ENCODE data around the gene COPS2. TPM values are rescaled to one million over a fixed set of nuclear protein-coding genes. Genes with fewer than 3 reads are reported as not detected.

Gene COPS2
- total RNA-seq, 1 experiment from 2014 or later = 68.6 TPM

DNA sequence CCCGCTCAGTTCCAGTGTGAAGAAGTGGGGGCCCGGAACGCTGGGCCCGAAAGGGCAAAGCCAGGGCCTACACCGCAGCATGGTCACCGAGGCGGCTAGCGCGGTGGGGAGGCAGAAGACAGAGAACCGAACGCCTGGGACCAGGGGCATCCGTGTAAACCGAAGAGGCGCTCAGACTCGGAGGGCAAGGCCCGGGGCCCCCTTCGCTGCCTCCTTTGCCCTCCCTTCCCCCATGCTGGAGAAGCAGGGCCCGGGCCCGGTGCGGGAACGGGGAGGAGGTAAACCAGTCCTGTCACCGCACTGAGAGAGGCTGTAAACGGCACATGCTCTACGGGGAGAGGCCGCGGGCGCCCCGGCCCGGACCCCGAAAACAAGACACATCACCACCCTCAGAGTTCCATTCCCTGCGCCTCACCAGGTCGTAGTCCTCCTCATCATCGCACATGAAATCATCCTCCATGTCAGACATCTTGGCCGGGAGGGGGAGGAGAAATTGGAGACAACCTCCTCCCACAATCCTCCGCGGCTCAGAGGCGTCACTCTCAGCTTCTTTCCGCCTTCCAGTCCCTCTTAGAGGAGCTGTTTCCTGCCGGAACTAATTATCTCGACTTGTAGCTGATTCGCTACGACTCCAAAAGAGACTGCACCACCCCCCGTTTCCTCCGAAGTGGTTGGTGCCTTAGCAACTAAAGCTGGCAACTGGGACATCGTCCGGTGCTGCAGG lies at the start of gene COPS2 (continued):
- no peak for TF ChIP-seq ATF1 (CRISPR knock-in tag; IDR thresholded peaks at IDR 0.05)
- peak; percentile 74; the same call in 1 of the 2 replicates for TF ChIP-seq FOXP1 (CRISPR knock-in tag; IDR thresholded peaks at IDR 0.05; ENCODE audit: borderline replicate concordance)
- no peak for TF ChIP-seq ZNF138 (CRISPR knock-in tag; conservative IDR thresholded peaks at IDR 0.05)
- TF ChIP-seq SMAD4 (CRISPR knock-in tag; IDR thresholded peaks at IDR 0.05) = no peak
- no peak for TF ChIP-seq NFE2L1 (CRISPR knock-in tag; IDR thresholded peaks at IDR 0.05)
- peak; percentile 74 for TF ChIP-seq MYBL2 (CRISPR knock-in tag; IDR thresholded peaks at IDR 0.05)
- TF ChIP-seq FOXK1 (CRISPR knock-in tag; IDR thresholded peaks at IDR 0.05) = peak; percentile 89
- no peak for TF ChIP-seq FOXP4 (CRISPR knock-in tag; IDR thresholded peaks at IDR 0.05)
- TF ChIP-seq ZNF281 (CRISPR knock-in tag; IDR thresholded peaks at IDR 0.05) = no peak; the same call in 1 of the 2 replicates
- no peak; the same call in none of the 2 replicates for TF ChIP-seq KAT7 (CRISPR knock-in tag; IDR thresholded peaks at IDR 0.05; ENCODE audit: borderline replicate concordance)
- peak; percentile 84 for TF ChIP-seq GABPB1 (CRISPR knock-in tag; IDR thresholded peaks at IDR 0.05)
- no peak for TF ChIP-seq ESRRA (CRISPR knock-in tag; IDR thresholded peaks at IDR 0.05; ENCODE audit: borderline replicate concordance)
- no peak for TF ChIP-seq TEAD4 (CRISPR knock-in tag; IDR thresholded peaks at IDR 0.05)
- TF ChIP-seq RELA (CRISPR knock-in tag; IDR thresholded peaks at IDR 0.05; ENCODE audit: borderline replicate concordance) = no peak
- TF ChIP-seq TCF7 (CRISPR knock-in tag; IDR thresholded peaks at IDR 0.05; ENCODE audit: low read depth) = no peak
- no peak for TF ChIP-seq ATF2 (CRISPR knock-in tag; IDR thresholded peaks at IDR 0.05; ENCODE audit: borderline replicate concordance, low read depth)
- no peak for TF ChIP-seq IRF2 (CRISPR knock-in tag; IDR thresholded peaks at IDR 0.05; ENCODE audit: borderline replicate concordance, low read depth)
- TF ChIP-seq ARID4B (CRISPR knock-in tag; IDR thresholded peaks at IDR 0.05; ENCODE audit: borderline replicate concordance) = peak; percentile 66; the same call in 1 of the 2 replicates
- peak; percentile 66; the same call in 1 of the 2 replicates for TF ChIP-seq SP1 (CRISPR knock-in tag; conservative IDR thresholded peaks at IDR 0.05)
- TF ChIP-seq OVOL2 (CRISPR knock-in tag; IDR thresholded peaks at IDR 0.05; ENCODE audit: borderline replicate concordance) = no peak
- TF ChIP-seq, protein P1, sequence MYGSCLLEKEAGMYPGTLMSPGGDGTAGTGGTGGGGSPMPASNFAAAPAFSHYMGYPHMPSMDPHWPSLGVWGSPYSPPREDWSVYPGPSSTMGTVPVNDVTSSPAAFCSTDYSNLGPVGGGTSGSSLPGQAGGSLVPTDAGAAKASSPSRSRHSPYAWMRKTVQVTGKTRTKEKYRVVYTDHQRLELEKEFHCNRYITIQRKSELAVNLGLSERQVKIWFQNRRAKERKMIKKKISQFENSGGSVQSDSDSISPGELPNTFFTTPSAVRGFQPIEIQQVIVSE (CRISPR knock-in tag; IDR thresholded peaks at IDR 0.05; ENCODE audit: borderline replicate concordance) = no peak
- TF ChIP-seq ZNF317 (CRISPR knock-in tag; IDR thresholded peaks at IDR 0.05; ENCODE audit: borderline replicate concordance, low read depth) = no peak
- TF ChIP-seq, protein P2, sequence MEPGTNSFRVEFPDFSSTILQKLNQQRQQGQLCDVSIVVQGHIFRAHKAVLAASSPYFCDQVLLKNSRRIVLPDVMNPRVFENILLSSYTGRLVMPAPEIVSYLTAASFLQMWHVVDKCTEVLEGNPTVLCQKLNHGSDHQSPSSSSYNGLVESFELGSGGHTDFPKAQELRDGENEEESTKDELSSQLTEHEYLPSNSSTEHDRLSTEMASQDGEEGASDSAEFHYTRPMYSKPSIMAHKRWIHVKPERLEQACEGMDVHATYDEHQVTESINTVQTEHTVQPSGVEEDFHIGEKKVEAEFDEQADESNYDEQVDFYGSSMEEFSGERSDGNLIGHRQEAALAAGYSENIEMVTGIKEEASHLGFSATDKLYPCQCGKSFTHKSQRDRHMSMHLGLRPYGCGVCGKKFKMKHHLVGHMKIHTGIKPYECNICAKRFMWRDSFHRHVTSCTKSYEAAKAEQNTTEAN (CRISPR knock-in tag; IDR thresholded peaks at IDR 0.05) = no peak
- TF ChIP-seq ZNF396 (CRISPR knock-in tag; IDR thresholded peaks at IDR 0.05; ENCODE audit: borderline replicate concordance) = no peak
- no peak for TF ChIP-seq ZNF232 (CRISPR knock-in tag; IDR thresholded peaks at IDR 0.05)
- TF ChIP-seq CBFB (CRISPR knock-in tag; IDR thresholded peaks at IDR 0.05; ENCODE audit: low read depth) = no peak
- no peak for TF ChIP-seq ZNF263 (CRISPR knock-in tag; IDR thresholded peaks at IDR 0.05; ENCODE audit: low read depth)
